ENCODE measurements around the gene C4B. TPM values are rescaled to one million over a fixed set of nuclear protein-coding genes. Genes with fewer than 3 reads are reported as not detected.
A peak's percentile ranks its signal among the peaks of the same experiment; 100 is the strongest.

Gene C4B
- total RNA-seq, 1 donor from 2014 or later, result 72.9 TPM

DNA sequence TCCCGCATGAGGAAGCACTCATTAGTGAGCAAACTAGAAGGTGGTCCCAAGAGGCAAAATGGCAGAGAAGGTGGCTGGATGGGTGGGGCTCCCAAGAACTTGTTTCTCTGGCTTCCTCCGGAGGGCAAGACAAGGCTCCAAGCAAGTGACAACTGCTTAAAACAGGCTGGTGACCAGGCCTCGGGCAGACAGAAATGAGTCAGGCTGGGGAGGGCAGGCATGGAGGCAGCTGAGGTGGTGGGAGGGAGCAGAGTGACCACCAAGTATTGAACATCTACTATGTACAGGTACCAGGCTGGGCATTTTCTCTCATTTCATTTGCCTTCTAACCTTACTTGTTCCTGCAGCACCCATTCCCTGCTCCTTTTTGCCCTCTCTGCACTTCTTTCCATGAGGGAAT, 61.2 kb downstream of the C4B start:
- Histone ChIP-seq H3K9me3 (replicated peaks) (no peaks in the 10 kb centered on the region), H3K27ac (replicated peaks) (peak overlapping the region; percentile 50), H3K4me3 (no peak overlapping the region), H3K4me1 (peaks cover 24% of the 10 kb centered on the region), H3K27me3 (ENCODE audit: low read depth) (no peaks in the 10 kb centered on the region), H3K36me3 (peaks cover 78% of the 10 kb centered on the region)
- TF ChIP-seq, protein P1, sequence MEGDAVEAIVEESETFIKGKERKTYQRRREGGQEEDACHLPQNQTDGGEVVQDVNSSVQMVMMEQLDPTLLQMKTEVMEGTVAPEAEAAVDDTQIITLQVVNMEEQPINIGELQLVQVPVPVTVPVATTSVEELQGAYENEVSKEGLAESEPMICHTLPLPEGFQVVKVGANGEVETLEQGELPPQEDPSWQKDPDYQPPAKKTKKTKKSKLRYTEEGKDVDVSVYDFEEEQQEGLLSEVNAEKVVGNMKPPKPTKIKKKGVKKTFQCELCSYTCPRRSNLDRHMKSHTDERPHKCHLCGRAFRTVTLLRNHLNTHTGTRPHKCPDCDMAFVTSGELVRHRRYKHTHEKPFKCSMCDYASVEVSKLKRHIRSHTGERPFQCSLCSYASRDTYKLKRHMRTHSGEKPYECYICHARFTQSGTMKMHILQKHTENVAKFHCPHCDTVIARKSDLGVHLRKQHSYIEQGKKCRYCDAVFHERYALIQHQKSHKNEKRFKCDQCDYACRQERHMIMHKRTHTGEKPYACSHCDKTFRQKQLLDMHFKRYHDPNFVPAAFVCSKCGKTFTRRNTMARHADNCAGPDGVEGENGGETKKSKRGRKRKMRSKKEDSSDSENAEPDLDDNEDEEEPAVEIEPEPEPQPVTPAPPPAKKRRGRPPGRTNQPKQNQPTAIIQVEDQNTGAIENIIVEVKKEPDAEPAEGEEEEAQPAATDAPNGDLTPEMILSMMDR (IDR thresholded peaks at IDR 0.05; ENCODE audit: borderline replicate concordance), result no peak
- DNase-seq, result no peak
- intact Hi-C loops (cut with micrococcal nuclease), result no loop called here

DNA sequence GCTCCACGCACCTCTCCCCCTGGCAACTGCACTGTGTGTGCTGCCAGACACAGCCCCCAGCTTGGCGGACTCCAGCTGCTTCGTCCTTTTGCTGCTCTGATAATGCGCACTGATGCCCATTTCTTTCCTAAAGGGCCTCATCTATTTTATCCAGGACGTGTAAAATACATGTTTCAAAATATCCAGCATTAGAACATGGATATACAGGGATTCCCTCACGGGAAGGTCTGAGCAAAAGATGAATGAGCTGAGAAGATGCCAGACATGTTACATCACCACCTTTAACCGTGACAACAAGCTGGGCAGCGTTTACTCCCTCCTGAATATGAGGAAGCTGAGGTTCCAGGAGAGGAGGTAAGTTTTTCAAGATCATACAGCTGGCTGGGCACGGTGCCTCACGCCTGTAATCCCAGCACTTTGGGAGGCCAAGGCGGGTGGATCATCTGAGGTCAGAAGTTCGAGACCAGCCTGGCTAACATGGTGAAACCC, 61.8 kb downstream of the C4B start:
- H3K27ac ChIP-seq (replicated peaks), result peak overlapping the region; percentile 50
- no peaks in the 10 kb centered on the region for H3K9me3 ChIP-seq (replicated peaks)
- no peaks in the 10 kb centered on the region for H3K27me3 ChIP-seq (ENCODE audit: low read depth)
- TF ChIP-seq, protein P1 (IDR thresholded peaks at IDR 0.05; ENCODE audit: borderline replicate concordance), result no peak
- peaks cover 80% of the 10 kb centered on the region for H3K36me3 ChIP-seq
- H3K4me3 ChIP-seq, result no peak overlapping the region
- H3K4me1 ChIP-seq, result peaks cover 29% of the 10 kb centered on the region
- intact Hi-C loops (cut with micrococcal nuclease), result no loop called here
- DNase-seq, result peak; percentile 56

DNA sequence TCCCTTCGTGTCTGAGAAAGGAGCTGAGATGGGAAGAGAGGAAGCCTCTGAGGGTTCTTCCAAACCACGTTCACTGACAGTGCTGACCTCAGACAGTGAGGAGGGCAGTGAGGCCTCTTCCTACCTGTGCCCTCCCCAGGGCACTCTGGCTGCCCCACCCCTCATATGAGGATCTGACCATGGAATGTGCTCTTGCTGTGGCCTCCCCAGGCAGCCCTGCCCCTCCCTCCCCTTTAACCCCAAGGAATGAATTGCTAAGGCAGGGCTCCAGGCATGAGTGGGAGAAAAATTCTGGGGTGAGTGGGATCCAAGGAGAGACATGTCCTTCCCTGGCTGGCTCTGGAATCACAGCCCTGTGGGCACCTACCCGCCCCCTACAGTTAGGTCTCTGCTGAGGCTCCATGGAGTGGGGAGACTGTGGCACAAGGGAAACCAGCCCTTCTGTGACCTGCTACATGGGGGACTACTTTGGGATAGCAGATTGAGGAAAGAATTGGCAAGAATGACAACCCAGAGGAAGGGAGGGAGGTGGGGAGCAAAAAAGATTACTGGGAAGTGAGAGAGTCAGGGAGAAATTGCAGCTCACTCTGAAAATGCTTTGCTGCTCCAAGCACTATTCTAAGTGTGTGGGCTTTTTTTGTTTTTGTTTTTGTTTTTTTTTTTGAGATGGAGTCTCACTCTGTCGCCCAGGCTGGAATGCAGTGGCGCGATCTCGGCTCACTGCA, 65.1 kb downstream of the C4B start:
- TF ChIP-seq, protein P1 (IDR thresholded peaks at IDR 0.05; ENCODE audit: borderline replicate concordance), result no peak
- Histone ChIP-seq H3K27me3 (ENCODE audit: low read depth) (no peaks in the 10 kb centered on the region), H3K27ac (replicated peaks) (no peak overlapping the region), H3K9me3 (replicated peaks) (no peaks in the 10 kb centered on the region), H3K36me3 (peaks cover 57% of the 10 kb centered on the region), H3K4me1 (peaks cover 41% of the 10 kb centered on the region), H3K4me3 (no peak overlapping the region)
- intact Hi-C loops (cut with micrococcal nuclease), result no loop called here
- DNase-seq, result no peak

DNA sequence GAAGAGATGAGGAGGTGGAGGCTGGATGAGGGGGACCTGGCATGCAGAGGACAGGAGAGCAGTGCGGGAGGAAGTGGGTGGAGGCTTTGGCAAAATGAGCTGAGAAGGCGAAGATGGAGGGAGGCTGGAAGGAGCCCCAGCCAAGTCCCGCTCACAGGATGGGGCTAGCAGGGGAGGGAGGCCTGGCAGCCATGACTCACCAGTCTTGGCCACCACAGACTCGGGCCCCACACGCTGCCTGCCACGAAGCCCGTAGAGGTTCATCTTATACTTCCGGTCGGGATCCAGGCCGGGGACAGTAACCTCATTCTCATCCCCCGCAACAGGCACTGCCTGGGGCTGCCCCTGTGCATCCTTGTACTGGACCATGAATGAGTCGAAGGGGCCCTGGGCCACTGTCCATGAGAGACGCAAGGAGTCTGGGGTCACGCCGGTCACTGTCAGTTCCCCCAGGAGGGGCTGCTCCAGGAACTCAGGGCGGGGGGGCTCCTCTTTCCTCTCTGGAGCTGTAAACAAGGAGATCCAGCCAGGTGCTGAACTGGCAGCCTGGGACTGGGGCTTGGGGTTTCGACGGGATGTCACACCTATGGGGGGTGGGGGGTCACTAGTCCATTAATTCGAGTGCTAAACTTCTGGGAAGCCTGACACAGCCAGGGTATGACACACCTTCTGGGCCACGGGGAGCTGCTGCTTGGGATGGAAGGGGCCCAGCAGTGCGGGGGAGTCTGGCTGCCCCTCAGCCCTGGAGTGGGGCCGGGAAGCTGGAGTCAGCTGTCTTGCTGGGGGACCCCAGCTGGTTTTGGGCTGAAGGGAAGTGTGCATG, 66.8 kb downstream of the C4B start:
- TF ChIP-seq, protein P1 (IDR thresholded peaks at IDR 0.05; ENCODE audit: borderline replicate concordance), result no peak
- DNase-seq, result peak; percentile 72
- H3K4me1 ChIP-seq, result peaks cover 36% of the 10 kb centered on the region
- peaks cover 58% of the 10 kb centered on the region for H3K36me3 ChIP-seq
- no peak overlapping the region for H3K4me3 ChIP-seq
- H3K9me3 ChIP-seq (replicated peaks), result no peaks in the 10 kb centered on the region
- peak overlapping the region; percentile 74 for H3K27ac ChIP-seq (replicated peaks)
- intact Hi-C loops (cut with micrococcal nuclease), result no loop called here
- H3K27me3 ChIP-seq (ENCODE audit: low read depth), result peaks cover 16% of the 10 kb centered on the region

DNA sequence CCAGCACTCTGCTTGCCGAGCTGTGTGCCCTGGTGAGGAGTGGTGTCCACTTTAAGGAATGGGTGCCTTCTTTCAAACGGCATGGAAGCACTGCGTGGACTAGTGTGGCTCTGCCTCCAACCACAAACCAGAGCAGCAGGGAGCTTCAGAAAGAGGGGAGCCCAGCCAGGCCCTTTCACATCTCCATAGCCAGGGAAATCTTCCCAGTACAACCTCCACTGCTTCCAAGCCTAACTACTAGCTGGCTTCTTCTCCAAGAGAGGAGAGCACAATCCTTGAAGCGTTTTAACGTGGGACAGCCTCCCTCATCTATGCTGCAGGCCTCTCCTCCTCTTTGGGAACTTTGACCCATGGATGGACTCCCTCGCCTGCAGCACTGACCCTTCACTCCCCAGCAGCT, 67.9 kb downstream of the C4B start:
- H3K27ac ChIP-seq (replicated peaks), result peak overlapping the region; percentile 74
- TF ChIP-seq, protein P1 (IDR thresholded peaks at IDR 0.05; ENCODE audit: borderline replicate concordance), result no peak
- intact Hi-C loops (cut with micrococcal nuclease), result no loop called here
- peaks cover 36% of the 10 kb centered on the region for H3K4me1 ChIP-seq
- H3K9me3 ChIP-seq (replicated peaks), result no peaks in the 10 kb centered on the region
- H3K27me3 ChIP-seq (ENCODE audit: low read depth), result peaks cover 21% of the 10 kb centered on the region
- H3K36me3 ChIP-seq, result peaks cover 57% of the 10 kb centered on the region
- H3K4me3 ChIP-seq, result no peak overlapping the region
- no peak for DNase-seq

Measured in left ventricle myocardium inferior (tissue), 1 donor.